Fibroblast of lung (primary cell): ENCODE data around the gene CRAMP1.

Experiments used
- CTCF ChIP-seq, 2 donors: IDR thresholded peaks in 1 of 2; conservative IDR thresholded peaks in 1 of 2; 1 replicate in 1 of 2; 2 replicates in 1 of 2; pipeline ENCODE4 v1.5.1; 2011 to 2012; ENCODE audit warnings: low read length in 2 of 2, control low read depth in 1 of 2, inconsistent platforms in 1 of 2, low read depth in 1 of 2, mild to moderate bottlenecking in 1 of 2
- EZH2 ChIP-seq: IDR thresholded peaks from 2 replicates; pipeline ENCODE4 v1.5.1; 2012; ENCODE audit warnings: low read length, control low read depth, mild to moderate bottlenecking; ENCODE audit errors: missing control alignments

DNA sequence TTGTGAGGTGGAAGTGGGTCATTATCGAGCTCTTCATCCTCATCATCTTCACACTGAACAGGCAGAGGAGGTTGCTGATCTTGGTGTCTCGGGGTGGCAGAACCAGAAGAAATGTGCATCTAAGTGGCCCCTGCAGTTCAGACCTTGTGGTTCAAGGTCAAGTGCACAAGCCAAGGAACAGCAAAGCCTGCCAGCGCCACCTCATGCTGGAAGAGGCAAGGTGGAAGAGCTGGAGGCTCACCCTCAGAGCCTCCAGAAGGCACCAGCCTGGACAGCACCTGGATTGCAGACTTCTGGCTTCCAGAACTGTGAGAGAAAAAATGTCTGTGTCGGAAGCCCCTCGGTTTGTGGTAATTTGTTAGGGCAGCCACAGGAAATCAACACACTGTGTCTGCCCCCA is 32.9 kb upstream of the CRAMP1 start:
- no peak for TF ChIP-seq CTCF (conservative IDR thresholded peaks at IDR 0.05 in 1 of 2, IDR thresholded peaks at IDR 0.05 in 1 of 2; ENCODE audit: low read depth in 1 of 2, low read length in 2 of 2)
- no peak for TF ChIP-seq EZH2
